Caco-2 (cell line): Measurements from ENCODE around the gene PPFIA1. TPM values are rescaled to one million over a fixed set of nuclear protein-coding genes. Genes with fewer than 3 reads are reported as not detected.

Experiments used
- BruUV-seq: library from RNA; stranded (reverse); fragments of 400-500 nt; replicated peaks from 2 replicates; lab custom pipeline; 2021; lab: Mats Ljungman, UMichigan
- CTCF ChIA-PET: fragments of 300-600 bp; sonication (Branson Sonifier 250); formaldehyde crosslinking; loops from one replicate; lab custom pipeline; 2022; ENCODE audit warnings: antibody characterized with exemption; lab: Charles Lee
- POLR2A ChIA-PET: fragments of 300-600 bp; sonication (Branson Sonifier 250); formaldehyde crosslinking; loops from one replicate; lab custom pipeline; 2022; ENCODE audit warnings: antibody characterized with exemption; lab: Charles Lee
- DNase-seq, 2 experiments: peaks; one replicate each; pipeline versions ENCODE4 v3.0.0 to v3.0.0-alpha.2; 2020 to 2022
- H3K27me3 ChIP-seq: replicated peaks from 2 replicates; pipeline ENCODE4 v1.6.0; 2011; ENCODE audit warnings: low read length; ENCODE audit not compliant: control insufficient read depth, insufficient read depth
- H3K36me3 ChIP-seq: 2 replicates; pipeline ENCODE4 v1.5.1; 2011; ENCODE audit warnings: low read length; ENCODE audit not compliant: control insufficient read depth, insufficient read depth
- H3K4me1 ChIP-seq: fragments of 250-450 bp; sonication (Bioruptor Pico); 2 replicates; pipeline ENCODE4 v1.5.1; 2020; ENCODE audit warnings: mild to moderate bottlenecking
- H3K4me3 ChIP-seq: 2 replicates; pipeline ENCODE4 v1.5.1; 2011; ENCODE audit warnings: low read depth, mild to moderate bottlenecking, control low read depth, low read length
- H3K9me3 ChIP-seq: fragments of 250-450 bp; sonication (Bioruptor Pico); 2 replicates; pipeline ENCODE4 v1.5.1; 2020; ENCODE audit warnings: mild to moderate bottlenecking, moderate library complexity
- H3K27ac Mint-ChIP-seq: one replicate; pipeline ENCODE4 v1.8.0; 2022; ENCODE audit warnings: mixed read lengths; ENCODE audit not compliant: unreplicated experiment
- H3K27me3 Mint-ChIP-seq: one replicate; pipeline ENCODE4 v1.8.0; 2022; ENCODE audit warnings: mixed read lengths; ENCODE audit not compliant: insufficient read depth, unreplicated experiment
- H3K36me3 Mint-ChIP-seq: one replicate; pipeline ENCODE4 v1.8.0; 2022; ENCODE audit warnings: mild to moderate bottlenecking, mixed read lengths; ENCODE audit not compliant: insufficient read depth, unreplicated experiment
- H3K4me1 Mint-ChIP-seq: one replicate; pipeline ENCODE4 v1.8.0; 2022; ENCODE audit warnings: low read depth, mixed read lengths; ENCODE audit not compliant: unreplicated experiment
- H3K4me3 Mint-ChIP-seq: one replicate; pipeline ENCODE4 v1.8.0; 2022; ENCODE audit warnings: mild to moderate bottlenecking, moderate library complexity, mixed read lengths; ENCODE audit not compliant: unreplicated experiment
- H3K9me3 Mint-ChIP-seq: one replicate; pipeline ENCODE4 v1.8.0; 2022; ENCODE audit warnings: mixed read lengths; ENCODE audit not compliant: unreplicated experiment
- intact Hi-C: fragments of 100-400 bp; cut with micrococcal nuclease; formaldehyde crosslinking; loops from one replicate; pipeline ENCODE4 v1.10.0; 2022; ENCODE audit not compliant: unreplicated experiment
- total RNA-seq: library from RNA; stranded (reverse); gene quantifications from 2 replicates; pipeline ENCODE4 v1.2.3, GENCODE V29; 2022
- TF ChIP-seq, protein P1 (sequence below), 2 experiments: fragments of 200-600 bp in 1 of 2; IDR thresholded peaks; 1 replicate in 1 of 2; 2 replicates in 1 of 2; pipeline versions ENCODE4 v1.5.1 to v1.8.0; 2011 to 2022; ENCODE audit warnings: antibody characterized with exemption in 1 of 2, control low read depth in 1 of 2, inconsistent platforms in 1 of 2, low read depth in 1 of 2, low read length in 1 of 2, mild to moderate bottlenecking in 1 of 2, moderate library complexity in 1 of 2; ENCODE audit not compliant: insufficient read depth in 1 of 2, severe bottlenecking in 1 of 2, unreplicated experiment in 1 of 2

The PPFIA1 gene
- total RNA-seq, 1 experiment from 2014 or later = 148 TPM

GRCh38 chr11:70397983-70398833 is 127.7 kb downstream of the PPFIA1 start, which contains the start of gene CTTN:
Gene CTTN (plus strand): TSS chr11:70398529. CDS start chr11:70407298, 8,769 bp downstream.
- H3K36me3 ChIP-seq = peaks cover 4% of the 10 kb centered on the region; the same call in 1 of the 2 replicates
- H3K4me1 ChIP-seq = peaks cover 22% of the 10 kb centered on the region
- H3K27me3 Mint-ChIP-seq = no peaks in the 10 kb centered on the region
- intact Hi-C loops = no loop called here
- peak within 1 kb of the TSS; percentile 93 for H3K4me3 ChIP-seq
- no peaks in the 10 kb centered on the region for H3K9me3 Mint-ChIP-seq
- CTCF ChIA-PET = interaction anchor here (0.5 to 0.7 kb wide), 4 partner anchors 20 to 759 kb away, joined by 3 to 8 read pairs (median 4); no protein-coding TSS in a partner anchor
- H3K36me3 Mint-ChIP-seq = peaks cover 72% of the 10 kb centered on the region
- TF ChIP-seq, protein P1, sequence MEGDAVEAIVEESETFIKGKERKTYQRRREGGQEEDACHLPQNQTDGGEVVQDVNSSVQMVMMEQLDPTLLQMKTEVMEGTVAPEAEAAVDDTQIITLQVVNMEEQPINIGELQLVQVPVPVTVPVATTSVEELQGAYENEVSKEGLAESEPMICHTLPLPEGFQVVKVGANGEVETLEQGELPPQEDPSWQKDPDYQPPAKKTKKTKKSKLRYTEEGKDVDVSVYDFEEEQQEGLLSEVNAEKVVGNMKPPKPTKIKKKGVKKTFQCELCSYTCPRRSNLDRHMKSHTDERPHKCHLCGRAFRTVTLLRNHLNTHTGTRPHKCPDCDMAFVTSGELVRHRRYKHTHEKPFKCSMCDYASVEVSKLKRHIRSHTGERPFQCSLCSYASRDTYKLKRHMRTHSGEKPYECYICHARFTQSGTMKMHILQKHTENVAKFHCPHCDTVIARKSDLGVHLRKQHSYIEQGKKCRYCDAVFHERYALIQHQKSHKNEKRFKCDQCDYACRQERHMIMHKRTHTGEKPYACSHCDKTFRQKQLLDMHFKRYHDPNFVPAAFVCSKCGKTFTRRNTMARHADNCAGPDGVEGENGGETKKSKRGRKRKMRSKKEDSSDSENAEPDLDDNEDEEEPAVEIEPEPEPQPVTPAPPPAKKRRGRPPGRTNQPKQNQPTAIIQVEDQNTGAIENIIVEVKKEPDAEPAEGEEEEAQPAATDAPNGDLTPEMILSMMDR (IDR thresholded peaks at IDR 0.05; ENCODE audit: insufficient read depth in 1 of 2, low read depth in 1 of 2, low read length in 1 of 2, severe bottlenecking in 1 of 2, unreplicated experiment in 1 of 2) = no peak
- H3K27me3 ChIP-seq = no peaks in the 10 kb centered on the region
- POLR2A ChIA-PET = interaction anchor here (0.6 kb wide), 3 partner anchors 42 to 424 kb away, joined by 3 to 5 read pairs (median 4); no protein-coding TSS in a partner anchor
- H3K9me3 ChIP-seq = no peaks in the 10 kb centered on the region
- DNase-seq = peak; percentile 96
- peaks cover 27% of the 10 kb centered on the region for H3K4me1 Mint-ChIP-seq
- peak within 1 kb of the TSS; percentile 96 for H3K27ac Mint-ChIP-seq
- peak within 1 kb of the TSS; percentile 81 for H3K4me3 Mint-ChIP-seq
- BruUV-seq = no TSS peak

- H3K4me3 ChIP-seq = peak overlapping the region; percentile 93
- peak overlapping the region; percentile 81 for H3K4me3 Mint-ChIP-seq
- BruUV-seq = no TSS peak
- no peaks in the 10 kb centered on the region for H3K27me3 ChIP-seq
- DNase-seq = peak in 1 of 2 experiments; percentile 72
- TF ChIP-seq, protein P1 (IDR thresholded peaks at IDR 0.05; ENCODE audit: insufficient read depth in 1 of 2, low read depth in 1 of 2, low read length in 1 of 2, severe bottlenecking in 1 of 2, unreplicated experiment in 1 of 2) = no peak
- peaks cover 3% of the 10 kb centered on the region; the same call in 1 of the 2 replicates for H3K36me3 ChIP-seq
- ChIA-PET CTCF (interaction anchor here (0.5 kb wide), 1 partner anchor 19 kb away, joined by 6 read pairs; no protein-coding TSS in a partner anchor), POLR2A (no interaction called here)
- H3K27ac Mint-ChIP-seq = peak overlapping the region; percentile 96
- H3K4me1 ChIP-seq = peaks cover 25% of the 10 kb centered on the region
- H3K4me1 Mint-ChIP-seq = peaks cover 32% of the 10 kb centered on the region
- H3K9me3 Mint-ChIP-seq = no peaks in the 10 kb centered on the region
- peaks cover 69% of the 10 kb centered on the region for H3K36me3 Mint-ChIP-seq
- intact Hi-C loops = no loop called here
- no peaks in the 10 kb centered on the region for H3K9me3 ChIP-seq
- H3K27me3 Mint-ChIP-seq = no peaks in the 10 kb centered on the region
Measured at GRCh38 chr11:70398834-70399680, 128.6 kb downstream of the PPFIA1 start.

- Histone ChIP-seq H3K27me3 (no peaks in the 10 kb centered on the region), H3K4me3 (peak overlapping the region; percentile 93), H3K36me3 (peaks cover 3% of the 10 kb centered on the region; the same call in 1 of the 2 replicates), H3K9me3 (no peaks in the 10 kb centered on the region), H3K4me1 (peaks cover 28% of the 10 kb centered on the region)
- Mint-ChIP-seq H3K9me3 (no peaks in the 10 kb centered on the region), H3K27me3 (no peaks in the 10 kb centered on the region), H3K27ac (peak overlapping the region; percentile 96), H3K4me1 (peaks cover 36% of the 10 kb centered on the region), H3K4me3 (peak overlapping the region; percentile 81), H3K36me3 (peaks cover 69% of the 10 kb centered on the region)
- ChIA-PET CTCF (no interaction called here), POLR2A (no interaction called here)
- intact Hi-C loops = no loop called here
- BruUV-seq = no TSS peak
- peak; percentile 79 to 84 for DNase-seq
- TF ChIP-seq, protein P1 (IDR thresholded peaks at IDR 0.05; ENCODE audit: insufficient read depth in 1 of 2, low read depth in 1 of 2, low read length in 1 of 2, severe bottlenecking in 1 of 2, unreplicated experiment in 1 of 2) = no peak
Measured at GRCh38 chr11:70399681-70400112, 129.2 kb downstream of the PPFIA1 start.
